Stimulated activated CD4-positive, alpha-beta T cell treated with anti-CD3 and anti-CD28 coated beads, Interleukin-1b, Interleukin-23, amount 100 ng/mL, for 1 hour (primary cell): ENCODE data around the gene DLG2.
"Not testable (repeated sequence)": the region's sequence is repeated elsewhere in the genome, so short reads cannot be mapped to it uniquely, and the experiment has no call there.

Experiments
- DNase-seq, 2 donors: peaks; one replicate each; pipeline ENCODE4 v3.0.0-alpha.2; 2020; ENCODE audit warnings: low read depth in 2 of 2

The DLG2 gene

DNA sequence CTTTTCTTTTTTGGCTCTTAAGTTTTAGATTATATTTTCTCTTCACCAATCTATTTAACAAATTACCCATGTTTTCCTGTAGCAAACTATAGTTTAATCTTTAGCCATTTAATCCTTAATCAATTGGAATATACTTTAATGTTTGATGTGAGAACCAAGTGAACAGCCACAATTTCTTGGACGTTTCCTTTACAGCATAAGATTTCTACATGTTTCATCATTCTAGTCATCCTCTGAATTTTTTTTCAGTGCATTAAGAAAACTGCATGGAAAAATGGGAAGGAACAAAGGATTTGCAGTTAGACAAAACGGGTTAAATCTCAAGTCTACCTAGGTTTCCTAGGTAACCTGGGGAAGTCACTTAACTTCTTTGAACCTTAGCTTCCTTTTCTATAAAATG, 1833.8 kb downstream of the DLG2 start:
- DNase-seq, result no peak

DNA sequence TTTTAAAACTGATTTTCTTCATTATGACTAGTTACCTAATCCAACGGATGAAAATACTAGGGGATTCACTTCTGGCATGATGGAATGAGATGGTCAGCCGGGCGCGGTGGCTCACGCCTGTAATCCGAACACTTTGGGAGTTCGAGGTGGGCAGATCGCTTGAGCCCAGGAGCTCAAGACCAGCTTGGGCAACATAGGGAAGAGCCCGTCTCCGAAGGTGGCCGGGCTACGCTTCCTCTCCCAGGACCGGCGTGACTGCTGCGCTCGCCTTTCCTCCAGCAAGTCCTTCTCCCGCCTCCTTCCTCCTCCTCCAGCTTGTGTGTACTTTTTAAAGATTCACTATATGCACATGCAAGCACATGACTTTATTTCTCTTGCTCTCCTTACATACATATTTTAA, 1835.6 kb downstream of the DLG2 start:
- no peak for DNase-seq

GRCh38 chr11:83785942-83786341, 1841.2 kb downstream of the DLG2 start:
- no peak for DNase-seq

GRCh38 chr11:83784419-83784818, 1842.7 kb downstream of the DLG2 start:
- no peak for DNase-seq

DNA sequence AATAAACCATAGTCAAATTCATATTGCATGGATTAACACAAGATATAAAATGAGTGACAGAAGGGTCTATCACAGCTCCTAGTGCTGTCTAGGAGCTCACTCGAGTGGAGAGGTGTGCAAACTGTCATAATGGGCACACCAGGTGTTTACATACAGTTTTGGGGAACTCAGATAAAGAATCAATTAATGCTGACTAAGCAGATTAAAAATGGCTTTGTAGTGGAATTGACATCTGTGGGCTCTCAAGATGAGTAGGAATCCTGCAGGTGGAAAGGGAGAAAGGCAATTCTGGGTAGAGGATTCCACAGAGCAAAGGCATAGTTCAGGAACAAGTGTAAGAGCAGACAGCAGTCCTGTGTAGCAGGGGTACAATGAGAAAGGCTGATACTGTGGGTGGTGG, 1844.8 kb downstream of the DLG2 start:
- no peak for DNase-seq

DNA sequence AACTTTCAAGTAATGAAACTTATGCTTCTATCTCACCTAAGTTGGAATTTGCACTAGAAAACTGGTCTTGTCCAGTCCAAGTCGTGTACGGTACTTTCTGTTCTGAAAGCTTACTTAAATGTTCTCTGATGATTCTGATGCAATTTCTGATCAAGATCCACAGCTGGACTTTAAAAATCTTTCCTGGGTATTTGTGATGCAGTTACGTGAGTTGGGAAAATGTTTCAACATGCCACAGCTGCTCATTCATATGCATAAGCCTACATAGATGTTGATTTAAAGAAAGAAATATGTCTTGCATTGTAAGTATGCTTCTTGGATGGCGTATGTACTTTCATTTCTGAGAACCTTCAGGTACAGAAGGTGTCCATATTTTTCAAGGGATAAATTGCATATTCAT, 1847.3 kb downstream of the DLG2 start:
- DNase-seq, result no peak

DNA sequence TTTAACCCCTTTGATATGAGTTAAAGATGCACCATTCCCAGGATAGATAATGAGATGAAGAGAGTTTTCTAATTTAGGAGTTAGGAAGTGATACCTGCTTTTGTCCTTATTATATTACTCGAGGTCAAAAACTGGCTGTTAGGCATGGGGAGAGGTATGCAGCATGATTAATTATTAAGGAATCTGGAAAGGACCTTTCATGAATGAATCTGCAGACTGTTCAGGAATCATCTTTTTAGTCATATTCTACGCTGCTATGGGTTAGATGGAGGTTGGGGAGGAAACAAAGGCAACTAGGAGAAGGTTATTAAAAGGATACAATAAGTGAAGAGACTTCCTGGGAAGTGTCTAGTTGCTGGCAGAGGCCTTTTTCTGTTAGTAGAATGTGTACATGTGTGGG, 1848.5 kb downstream of the DLG2 start:
- DNase-seq, result no peak

DNA sequence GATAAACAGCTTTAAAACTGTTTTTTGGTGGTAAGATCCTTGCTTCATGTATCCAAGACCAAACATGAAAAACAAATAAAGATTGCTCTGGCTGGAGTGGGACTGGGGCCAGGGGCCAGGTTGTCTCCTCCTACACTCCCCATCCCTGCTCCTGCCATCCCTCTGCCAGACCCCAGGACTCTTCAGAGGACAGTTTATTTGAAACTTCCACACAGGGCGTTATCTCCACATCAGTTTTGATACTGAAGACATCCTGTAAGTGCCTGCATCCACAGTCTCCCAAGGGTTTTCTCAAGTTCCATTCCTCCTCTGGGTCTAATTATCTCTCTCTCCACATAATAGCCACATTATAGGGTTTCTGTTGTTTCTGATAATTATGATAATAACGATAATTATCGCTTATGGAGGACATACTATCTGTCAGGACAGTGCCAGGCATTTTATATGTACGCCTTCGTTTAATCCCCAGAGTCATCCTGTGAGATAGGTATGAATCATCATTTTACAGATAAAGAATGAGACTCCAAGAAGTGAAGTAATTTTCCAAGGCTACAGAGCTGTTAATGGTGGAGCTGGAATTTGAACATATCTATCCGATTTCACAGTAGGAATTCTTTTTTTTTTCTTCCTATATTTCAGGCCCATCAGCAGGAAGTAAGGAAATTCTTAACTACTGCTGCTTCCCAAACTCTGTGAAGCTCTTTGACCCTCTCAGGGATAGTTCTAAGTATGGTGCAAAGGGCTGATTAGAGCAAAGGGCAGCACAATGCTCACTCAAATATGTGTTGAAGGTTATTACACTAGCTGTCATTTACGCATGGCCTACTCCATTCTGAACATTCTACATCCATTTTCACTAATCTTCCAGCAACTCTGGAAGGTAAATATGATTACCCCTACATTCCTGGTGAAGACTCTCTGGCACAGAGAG, 1852.9 kb downstream of the DLG2 start:
- no peak for DNase-seq

DNA sequence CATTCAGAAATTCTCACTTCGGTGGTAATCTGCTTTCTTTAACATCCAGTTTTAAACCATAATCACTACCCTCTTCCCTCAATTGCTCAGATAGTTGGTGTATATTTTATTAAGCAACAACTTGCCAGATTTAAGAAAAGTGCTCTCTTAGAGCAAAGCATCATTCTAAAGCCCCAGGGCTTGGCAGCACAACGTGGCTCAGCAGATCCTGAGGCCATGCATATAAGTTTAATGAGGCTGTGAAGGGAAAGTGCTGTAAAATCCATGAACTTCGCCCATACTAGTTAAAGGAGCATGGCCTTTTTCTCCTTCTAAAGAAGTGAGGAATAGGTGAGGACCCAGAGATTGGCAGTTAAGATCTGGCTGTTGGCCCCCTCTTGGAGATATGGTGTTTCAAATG, 1858.7 kb downstream of the DLG2 start:
- DNase-seq, result no peak

DNA sequence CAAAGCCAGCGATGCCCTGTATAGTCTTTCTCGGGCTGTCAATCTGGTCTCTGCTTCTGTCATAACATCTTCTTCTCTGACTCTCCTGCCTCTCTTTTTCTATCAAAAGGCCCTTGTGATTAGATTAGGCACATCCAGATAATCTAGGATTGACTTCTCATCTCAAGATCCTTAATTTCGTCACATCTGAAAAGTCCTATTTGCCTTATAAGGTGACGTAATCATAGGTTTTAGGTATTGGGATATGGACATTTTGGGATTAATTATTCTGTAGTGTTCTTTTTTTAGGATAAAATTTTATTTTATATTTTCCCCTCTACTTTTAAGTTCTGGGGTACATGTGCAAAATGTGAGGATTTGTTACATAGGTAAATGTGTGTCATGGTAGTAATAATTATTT, 1860.2 kb downstream of the DLG2 start:
- no peak for DNase-seq

DNA sequence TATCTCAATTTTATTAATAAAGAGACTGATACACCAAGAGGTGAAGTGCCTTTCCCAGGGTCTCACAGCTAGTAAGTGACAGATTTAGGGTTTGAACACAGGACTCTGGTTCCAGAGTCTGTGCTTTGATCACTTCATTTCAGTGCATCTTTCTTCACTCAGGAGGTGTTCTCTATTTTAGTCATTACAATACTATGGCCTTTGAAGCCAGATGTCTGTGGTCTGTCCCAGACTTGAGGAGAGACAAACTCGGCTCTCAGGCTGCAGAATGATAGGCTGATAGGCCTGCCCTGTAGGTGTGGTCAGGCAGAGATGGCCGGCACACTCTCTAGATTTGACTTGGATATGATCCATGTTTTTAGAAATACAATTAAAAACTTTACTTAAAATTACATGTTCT, 1862.5 kb downstream of the DLG2 start:
- no peak for DNase-seq

GRCh38 chr11:83760932-83761331, 1866.2 kb downstream of the DLG2 start:
- no peak for DNase-seq

- no peak for DNase-seq
Observed at GRCh38 chr11:83759148-83759547, 1868.0 kb downstream of the DLG2 start.

DNA sequence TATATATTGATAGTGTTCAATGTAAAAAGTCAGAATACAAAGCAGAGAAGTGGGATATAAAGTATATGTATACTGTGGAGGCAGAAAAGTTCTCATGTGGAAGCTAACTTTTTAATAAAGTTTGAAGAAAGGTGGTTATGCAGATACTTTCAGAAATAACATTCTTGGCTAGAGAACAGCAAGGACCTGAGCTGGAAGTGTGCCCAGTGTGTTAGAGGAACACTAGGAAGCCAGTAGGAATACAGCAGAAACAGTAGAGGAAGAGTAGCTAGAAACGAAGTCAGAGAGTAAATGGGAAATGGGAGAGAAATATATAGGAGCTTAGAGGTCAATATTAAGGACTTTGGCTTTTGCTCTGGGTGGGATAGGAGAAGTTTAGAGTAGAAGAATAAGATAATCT, 1876.1 kb downstream of the DLG2 start:
- DNase-seq, result no peak

DNA sequence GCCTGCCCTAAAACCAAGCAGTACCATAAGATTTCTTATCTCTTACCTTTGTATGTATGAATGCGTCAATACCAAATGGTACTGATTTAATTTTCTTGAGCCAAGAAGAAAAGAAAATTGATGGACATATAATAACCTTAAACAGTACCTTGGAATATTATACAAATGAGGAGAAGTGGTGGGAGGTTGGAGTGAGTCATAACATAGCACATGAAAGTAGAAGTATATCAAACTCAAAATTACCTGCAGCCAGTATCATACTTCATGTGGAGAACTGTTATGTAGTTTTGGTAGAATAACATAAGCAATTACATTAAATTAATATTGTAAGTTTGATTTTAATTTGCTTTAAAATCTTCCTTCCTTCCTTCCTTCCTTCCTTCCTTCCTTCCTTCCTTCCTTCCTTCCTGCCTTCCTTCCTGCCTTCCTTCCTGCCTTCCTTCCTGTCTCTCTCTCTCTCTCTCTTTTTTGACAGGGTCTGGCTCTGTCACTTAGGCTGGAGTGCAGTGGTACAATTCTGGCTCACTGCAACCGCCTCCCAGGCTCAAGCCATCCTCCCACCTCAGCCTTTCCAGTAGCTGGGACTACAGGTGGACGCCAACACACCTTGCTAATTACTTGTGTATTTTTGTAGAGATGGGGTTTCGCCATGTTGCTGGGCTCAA, 1880.1 kb downstream of the DLG2 start:
- no peak for DNase-seq

- no peak for DNase-seq
Observed at GRCh38 chr11:83744620-83745192, 1882.4 kb downstream of the DLG2 start.

DNA sequence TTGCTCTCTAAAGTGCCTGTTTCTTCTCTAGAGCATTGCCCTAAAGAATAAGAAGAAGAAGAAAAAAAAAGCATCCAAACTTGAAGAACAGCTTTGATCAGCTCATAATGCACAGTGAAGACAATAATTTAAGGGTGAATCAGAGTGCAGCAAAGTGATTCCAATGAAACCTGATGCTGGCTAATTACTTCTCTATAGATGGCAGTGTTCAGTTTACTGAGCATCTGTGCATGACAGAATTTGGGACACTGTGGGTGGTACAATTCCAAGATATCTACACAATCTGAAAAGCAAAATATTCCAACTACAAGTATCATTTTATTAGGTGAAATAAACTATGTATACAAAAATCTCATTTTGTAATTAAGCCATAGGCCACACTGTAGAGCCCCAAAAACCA, 1890.5 kb downstream of the DLG2 start:
- DNase-seq, result no peak

- DNase-seq, result no peak
Observed at GRCh38 chr11:83734120-83734519, 1893.0 kb downstream of the DLG2 start.

DNA sequence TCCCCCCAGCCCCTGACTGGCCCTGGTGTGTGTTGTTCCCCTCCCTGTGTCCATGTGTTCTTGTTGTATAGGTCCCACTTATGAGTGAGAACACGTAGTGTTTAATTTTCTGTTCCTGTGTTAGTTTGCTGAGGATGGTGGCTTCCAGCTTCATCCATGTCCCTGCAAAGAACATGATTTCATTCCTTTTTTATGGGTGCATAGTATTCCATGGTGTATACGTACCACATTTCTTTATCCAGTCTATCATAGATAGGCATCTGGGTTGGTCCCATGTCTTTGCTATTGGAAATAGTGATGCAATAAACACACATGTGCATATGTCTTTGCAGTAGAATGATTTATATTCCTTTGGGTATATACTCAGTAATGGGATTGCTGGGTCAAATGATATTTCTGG, 1895.9 kb downstream of the DLG2 start:
- DNase-seq, result not testable (repeated sequence)

GRCh38 chr11:83728281-83728680, 1898.9 kb downstream of the DLG2 start:
- no peak for DNase-seq

GRCh38 chr11:83727251-83727650, 1899.9 kb downstream of the DLG2 start:
- no peak for DNase-seq

DNA sequence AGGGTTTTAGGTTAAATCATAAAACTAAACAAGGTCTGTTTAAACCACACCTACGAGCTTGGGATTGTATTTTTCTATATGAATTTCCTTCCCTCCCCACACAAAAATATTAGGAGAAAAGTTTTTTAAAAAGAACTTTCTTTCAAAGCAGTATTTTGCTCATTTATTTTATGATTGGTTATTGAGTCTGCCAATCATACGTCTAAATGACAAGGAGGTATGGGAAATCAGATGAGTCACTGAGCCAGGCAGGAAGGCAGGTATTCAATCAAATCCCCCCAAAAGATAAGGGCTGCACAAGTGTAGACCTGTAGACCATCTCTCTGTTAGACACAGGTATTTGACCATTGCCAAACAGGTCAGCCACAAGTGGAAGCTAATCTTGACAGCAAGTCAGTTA, 1900.8 kb downstream of the DLG2 start:
- DNase-seq, result no peak

DNA sequence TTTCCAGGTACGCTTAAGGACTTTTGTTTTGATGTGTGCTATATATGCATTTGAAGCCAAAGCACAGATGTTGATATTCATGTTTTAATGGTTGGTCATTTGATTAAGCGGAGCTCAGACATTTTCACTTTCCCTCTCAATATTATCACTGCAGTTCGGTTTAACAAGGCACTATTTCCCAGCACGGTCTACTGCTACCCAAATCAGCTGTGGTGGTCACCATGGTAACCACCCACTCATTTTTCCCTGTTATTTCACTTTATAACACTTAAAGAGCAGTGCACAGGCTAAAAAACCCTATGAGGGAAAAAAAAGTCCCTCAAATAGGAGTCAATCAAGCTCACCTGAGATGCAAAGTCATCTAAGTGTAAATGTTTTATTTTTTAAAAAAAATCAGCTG, 1901.4 kb downstream of the DLG2 start:
- no peak for DNase-seq
